Neural cell (in vitro differentiated cells): Measurements from ENCODE around the gene CREBBP.

Source experiments
- CTCF ChIP-seq: fragments of 450-650 bp; IDR thresholded peaks from 2 replicates; pipeline ENCODE4 v1.5.1; 2014; ENCODE audit warnings: antibody characterized with exemption, mild to moderate bottlenecking, moderate library complexity; ENCODE audit not compliant: poor library complexity, severe bottlenecking
- EP300 ChIP-seq: fragments of 450-650 bp; conservative IDR thresholded peaks from 2 replicates; pipeline ENCODE4 v1.6.1; 2014; ENCODE audit warnings: antibody characterized with exemption, mild to moderate bottlenecking, moderate library complexity; ENCODE audit not compliant: poor library complexity, severe bottlenecking

GRCh38 chr16:3687021-3687420 is 193.5 kb downstream of the CREBBP start:
- TF ChIP-seq EP300 (no peak), CTCF (no peak)
